Measurements from ENCODE around the gene CSMD2. TPM values are rescaled to one million over a fixed set of nuclear protein-coding genes. Genes with fewer than 3 reads are reported as not detected.

CSMD2 gene
- total RNA-seq, 2 experiments from 2014 or later: not detected

DNA sequence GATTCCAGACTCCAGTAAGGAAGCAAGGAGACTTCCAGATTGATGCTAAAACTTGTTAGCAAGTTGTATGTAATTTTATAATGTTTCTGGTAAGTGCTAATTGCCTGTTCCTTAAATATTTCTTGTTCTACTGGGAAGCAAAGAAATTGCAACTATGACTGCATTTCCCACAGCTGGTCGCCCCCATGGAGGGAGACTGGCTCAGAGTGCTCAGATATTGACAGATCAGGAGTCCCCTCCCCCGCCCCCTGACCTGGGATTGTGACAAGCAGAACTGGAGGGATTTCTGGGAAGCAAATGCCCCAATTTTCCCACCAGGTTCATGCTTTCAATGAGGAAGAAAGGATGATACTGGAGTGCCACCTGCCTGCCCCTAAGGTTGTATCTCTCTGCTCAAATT, 383.4 kb downstream of the CSMD2 start:
- ChIA-PET CTCF (no interaction called here), POLR2A (no interaction called here)
- Mint-ChIP-seq H3K27me3 (peaks cover 4% of the 10 kb centered on the region), H3K4me1 (no peaks in the 10 kb centered on the region), H3K27ac (no peak overlapping the region), H3K9me3 (no peaks in the 10 kb centered on the region), H3K4me3 (no peak overlapping the region), H3K36me3 (ENCODE audit: low read depth) (no peaks in the 10 kb centered on the region)
- no peak for DNase-seq

GRCh38 chr1:33777337-33777736, 387.7 kb downstream of the CSMD2 start:
- POLR2A ChIA-PET: no interaction called here

GRCh38 chr1:33768821-33769220, 396.2 kb downstream of the CSMD2 start:
- POLR2A ChIA-PET: no interaction called here
- CTCF ChIA-PET: interaction anchor here (0.6 kb wide), 1 partner anchor 568 kb away, joined by 3 read pairs; no protein-coding TSS in a partner anchor
- Mint-ChIP-seq H3K9me3 (no peaks in the 10 kb centered on the region), H3K27me3 (no peaks in the 10 kb centered on the region), H3K36me3 (ENCODE audit: low read depth) (no peaks in the 10 kb centered on the region), H3K27ac (no peak overlapping the region), H3K4me1 (no peaks in the 10 kb centered on the region), H3K4me3 (no peak overlapping the region)
- DNase-seq: no peak

More at GRCh38 chr1:33777337-33777736, 387.7 kb downstream of the CSMD2 start:
- Mint-ChIP-seq H3K27ac (no peak overlapping the region), H3K9me3 (no peaks in the 10 kb centered on the region), H3K36me3 (ENCODE audit: low read depth) (no peaks in the 10 kb centered on the region), H3K4me3 (no peak overlapping the region), H3K4me1 (no peaks in the 10 kb centered on the region), H3K27me3 (peaks cover 2% of the 10 kb centered on the region)
- no peak for DNase-seq
- CTCF ChIA-PET: interaction anchor here (1.0 kb wide), 1 partner anchor 20 kb away, joined by 3 read pairs; no protein-coding TSS in a partner anchor

DNA sequence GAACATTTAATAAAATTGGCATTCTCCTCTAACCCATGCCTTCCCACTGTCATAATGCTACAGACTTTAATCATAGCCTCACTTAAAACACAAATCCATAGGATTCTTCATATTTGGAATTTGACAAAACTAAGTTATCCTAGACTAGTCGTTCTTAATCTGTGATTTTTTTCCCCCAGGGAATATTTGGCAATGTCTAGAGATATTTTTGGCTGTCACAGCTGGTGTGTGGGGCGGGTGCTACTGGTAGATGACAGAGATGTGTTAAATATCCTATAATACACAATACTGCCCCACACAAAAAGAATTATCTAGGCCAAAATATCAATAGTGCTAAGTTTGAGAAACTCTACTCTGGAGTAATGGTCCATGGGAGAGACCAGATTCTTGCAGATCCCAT, 396.9 kb downstream of the CSMD2 start:
- no peak overlapping the region for H3K27ac Mint-ChIP-seq
- DNase-seq: no peak
- no peaks in the 10 kb centered on the region for H3K27me3 Mint-ChIP-seq
- H3K4me1 Mint-ChIP-seq: no peaks in the 10 kb centered on the region
- CTCF ChIA-PET: no interaction called here
- H3K36me3 Mint-ChIP-seq (ENCODE audit: low read depth): no peaks in the 10 kb centered on the region
- POLR2A ChIA-PET: no interaction called here
- no peak overlapping the region for H3K4me3 Mint-ChIP-seq
- H3K9me3 Mint-ChIP-seq: no peaks in the 10 kb centered on the region

GRCh38 chr1:33764149-33764548, 400.9 kb downstream of the CSMD2 start:
- Mint-ChIP-seq H3K4me1 (no peaks in the 10 kb centered on the region), H3K27me3 (no peaks in the 10 kb centered on the region), H3K27ac (no peak overlapping the region), H3K4me3 (no peak overlapping the region), H3K36me3 (ENCODE audit: low read depth) (no peaks in the 10 kb centered on the region), H3K9me3 (no peaks in the 10 kb centered on the region)
- no peak for DNase-seq
- ChIA-PET CTCF (no interaction called here), POLR2A (no interaction called here)

GRCh38 chr1:33763406-33763805, 401.6 kb downstream of the CSMD2 start:
- Mint-ChIP-seq H3K9me3 (no peaks in the 10 kb centered on the region), H3K27me3 (no peaks in the 10 kb centered on the region), H3K4me3 (no peak overlapping the region), H3K4me1 (no peaks in the 10 kb centered on the region), H3K36me3 (ENCODE audit: low read depth) (no peaks in the 10 kb centered on the region), H3K27ac (no peak overlapping the region)
- POLR2A ChIA-PET: no interaction called here
- no peak for DNase-seq
- CTCF ChIA-PET: no interaction called here

DNA sequence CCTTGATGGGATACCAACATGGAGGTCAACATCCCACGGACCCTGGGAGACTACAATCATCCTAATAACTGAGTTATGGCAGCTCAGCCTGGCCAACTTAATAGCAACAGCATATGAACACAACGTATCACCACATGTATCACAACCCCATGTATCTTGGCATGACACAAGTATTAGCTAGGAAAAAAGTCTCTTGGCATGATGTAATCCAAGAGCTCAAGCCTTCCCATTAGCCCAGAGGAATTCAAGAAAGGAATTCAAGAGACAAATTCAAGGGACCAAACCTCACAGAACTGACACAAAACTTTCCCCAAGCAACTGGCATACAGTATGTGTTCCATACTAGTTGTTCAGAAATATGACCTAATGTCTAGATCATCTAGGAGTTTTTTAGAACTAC, 402.1 kb downstream of the CSMD2 start:
- no peaks in the 10 kb centered on the region for H3K36me3 Mint-ChIP-seq (ENCODE audit: low read depth)
- ChIA-PET POLR2A (no interaction called here), CTCF (no interaction called here)
- H3K27ac Mint-ChIP-seq: no peak overlapping the region
- no peak overlapping the region for H3K4me3 Mint-ChIP-seq
- DNase-seq: no peak
- H3K9me3 Mint-ChIP-seq: no peaks in the 10 kb centered on the region
- H3K4me1 Mint-ChIP-seq: no peaks in the 10 kb centered on the region
- no peaks in the 10 kb centered on the region for H3K27me3 Mint-ChIP-seq

- peaks cover 3% of the 10 kb centered on the region for H3K9me3 Mint-ChIP-seq
Observed at GRCh38 chr1:33762109-33762830, 402.8 kb downstream of the CSMD2 start.

GRCh38 chr1:33758698-33759097, 406.3 kb downstream of the CSMD2 start:
- H3K27ac Mint-ChIP-seq: no peak overlapping the region
- no peaks in the 10 kb centered on the region for H3K36me3 Mint-ChIP-seq (ENCODE audit: low read depth)
- H3K9me3 Mint-ChIP-seq: peaks cover 3% of the 10 kb centered on the region
- ChIA-PET POLR2A (no interaction called here), CTCF (no interaction called here)
- DNase-seq: no peak
- H3K4me3 Mint-ChIP-seq: no peak overlapping the region
- H3K4me1 Mint-ChIP-seq: no peaks in the 10 kb centered on the region
- no peaks in the 10 kb centered on the region for H3K27me3 Mint-ChIP-seq

More at GRCh38 chr1:33762109-33762830, 402.8 kb downstream of the CSMD2 start:
- no peak overlapping the region for H3K27ac Mint-ChIP-seq
- POLR2A ChIA-PET: no interaction called here
- CTCF ChIA-PET: no interaction called here
- H3K4me3 Mint-ChIP-seq: no peak overlapping the region
- no peaks in the 10 kb centered on the region for H3K36me3 Mint-ChIP-seq (ENCODE audit: low read depth)
- H3K4me1 Mint-ChIP-seq: no peaks in the 10 kb centered on the region
- DNase-seq: no peak
- H3K27me3 Mint-ChIP-seq: no peaks in the 10 kb centered on the region

DNA sequence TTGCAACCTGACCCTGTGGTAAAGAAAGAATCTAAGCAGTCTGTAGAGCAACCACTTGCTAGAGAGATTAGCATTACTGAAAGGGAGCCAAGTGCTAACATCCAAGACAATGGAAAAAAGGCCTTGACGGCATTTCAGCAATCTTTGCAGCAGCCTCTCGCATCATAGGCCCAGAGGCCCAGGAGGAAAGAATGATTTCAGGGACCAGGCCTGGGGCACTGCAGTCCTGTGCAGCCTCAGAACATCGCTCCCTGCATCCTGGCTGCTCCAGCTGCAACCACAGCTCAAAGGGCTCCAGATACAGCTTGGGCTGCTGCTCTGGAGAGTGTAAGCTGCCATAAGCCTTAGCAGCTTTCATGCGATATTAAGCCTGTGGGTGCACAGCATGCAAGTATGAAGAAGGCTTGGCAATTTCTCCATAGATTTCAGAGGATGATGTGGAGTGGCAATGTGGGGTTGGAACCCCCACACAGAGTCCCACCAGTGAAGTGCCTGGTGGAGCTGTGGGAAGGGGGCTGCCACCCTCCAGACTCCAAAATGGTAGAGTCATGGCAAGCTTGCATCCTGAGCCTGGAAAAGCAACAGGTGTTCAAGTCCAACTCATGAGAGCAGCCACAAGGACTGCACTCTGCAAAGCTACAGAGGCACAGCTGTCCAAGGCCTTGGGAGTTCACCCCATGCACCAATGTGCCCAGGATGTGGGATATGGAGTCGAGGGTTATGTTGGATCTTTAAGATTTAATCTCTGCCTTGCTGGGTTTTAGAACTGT, 411.8 kb downstream of the CSMD2 start:
- CTCF ChIA-PET: no interaction called here
- Mint-ChIP-seq H3K4me3 (no peak overlapping the region), H3K36me3 (ENCODE audit: low read depth) (no peaks in the 10 kb centered on the region), H3K9me3 (peaks cover 8% of the 10 kb centered on the region), H3K4me1 (no peaks in the 10 kb centered on the region), H3K27ac (no peak overlapping the region), H3K27me3 (peaks cover 4% of the 10 kb centered on the region)
- no peak for DNase-seq
- POLR2A ChIA-PET: no interaction called here

DNA sequence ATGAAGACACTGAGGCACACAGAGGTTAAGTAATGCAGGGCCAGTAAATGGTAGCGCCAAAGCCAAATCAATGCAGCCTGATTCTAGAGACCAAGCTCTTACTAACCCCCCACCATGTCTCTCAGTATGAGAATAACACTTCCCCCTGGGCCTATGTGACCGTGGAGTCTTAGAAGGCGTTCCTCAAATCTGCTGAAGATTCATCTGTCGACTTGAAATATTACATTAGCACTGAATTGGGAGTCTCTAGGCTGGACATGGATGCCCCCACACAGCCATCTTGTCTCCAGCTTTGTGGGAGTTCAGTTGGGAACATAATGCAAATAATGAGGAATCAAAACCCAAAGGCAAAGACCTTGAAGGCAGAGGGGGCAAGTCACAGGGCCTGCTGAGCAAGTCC, 419.1 kb downstream of the CSMD2 start:
- no peak for DNase-seq
- CTCF ChIA-PET: no interaction called here
- Mint-ChIP-seq H3K36me3 (ENCODE audit: low read depth) (no peaks in the 10 kb centered on the region), H3K9me3 (no peaks in the 10 kb centered on the region), H3K4me3 (no peak overlapping the region), H3K4me1 (no peaks in the 10 kb centered on the region), H3K27me3 (peaks cover 4% of the 10 kb centered on the region), H3K27ac (no peak overlapping the region)
- POLR2A ChIA-PET: no interaction called here

GRCh38 chr1:33743221-33743998, 421.6 kb downstream of the CSMD2 start:
- no peaks in the 10 kb centered on the region for H3K36me3 Mint-ChIP-seq (ENCODE audit: low read depth)

DNA sequence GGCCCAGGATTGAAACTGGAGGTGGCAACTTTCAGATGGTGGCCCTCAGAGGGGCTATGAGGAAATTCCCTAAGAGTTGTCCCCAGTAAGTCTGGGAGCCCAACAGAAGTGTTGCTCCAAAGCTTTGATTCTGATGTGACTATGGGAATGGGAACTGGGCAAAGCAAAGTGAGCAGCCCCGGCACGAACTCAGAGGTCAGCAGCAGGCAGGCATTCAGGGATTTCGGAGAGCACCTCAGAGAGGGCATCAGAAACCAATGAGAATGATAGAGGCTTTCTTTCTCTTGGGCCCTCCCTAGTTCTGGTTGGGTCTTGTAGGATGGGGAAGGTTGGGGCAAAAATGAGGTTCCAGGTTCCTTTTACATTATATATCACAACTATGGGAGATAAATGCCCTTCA, 422.4 kb downstream of the CSMD2 start:
- Mint-ChIP-seq H3K27ac (no peak overlapping the region), H3K4me3 (no peak overlapping the region), H3K27me3 (peaks cover 3% of the 10 kb centered on the region), H3K36me3 (ENCODE audit: low read depth) (no peaks in the 10 kb centered on the region), H3K9me3 (no peaks in the 10 kb centered on the region), H3K4me1 (no peaks in the 10 kb centered on the region)
- no peak for DNase-seq
- ChIA-PET CTCF (no interaction called here), POLR2A (no interaction called here)

More at GRCh38 chr1:33743221-33743998, 421.6 kb downstream of the CSMD2 start:
- DNase-seq: no peak
- CTCF ChIA-PET: no interaction called here
- Mint-ChIP-seq H3K27me3 (peaks cover 3% of the 10 kb centered on the region), H3K27ac (no peak overlapping the region), H3K4me3 (no peak overlapping the region), H3K9me3 (no peaks in the 10 kb centered on the region), H3K4me1 (no peaks in the 10 kb centered on the region)
- POLR2A ChIA-PET: no interaction called here
